GM23248 (cell line): Measurements from ENCODE around the gene EFNB1. TPM values are rescaled to one million over a fixed set of nuclear protein-coding genes. Genes with fewer than 3 reads are reported as not detected.
"Not testable (repeated sequence)": the region's sequence is repeated elsewhere in the genome, so short reads cannot be mapped to it uniquely, and the experiment has no call there.

Source experiments
- DNase-seq: peaks from one replicate; pipeline ENCODE4 v3.0.0-alpha.2; 2015
- H2AFZ ChIP-seq: fragments of 200-600 bp; sonication (generic); 2 replicates; pipeline ENCODE4 v1.6.1; 2016; ENCODE audit warnings: antibody characterized with exemption
- H3F3A ChIP-seq: fragments of 200-600 bp; sonication (generic); 2 replicates; pipeline ENCODE4 v1.6.1; 2016; ENCODE audit warnings: mild to moderate bottlenecking, antibody characterized with exemption, mixed run types; ENCODE audit not compliant: insufficient read depth
- H3K27ac ChIP-seq: fragments of 200-600 bp; sonication (generic); 2 replicates; pipeline ENCODE4 v1.5.1; 2016; ENCODE audit warnings: mild to moderate bottlenecking
- H3K27me3 ChIP-seq: fragments of 200-600 bp; sonication (generic); replicated peaks from 2 replicates; pipeline ENCODE4 v1.6.1; 2016; ENCODE audit warnings: mild to moderate bottlenecking; ENCODE audit not compliant: insufficient read depth
- H3K36me3 ChIP-seq: fragments of 200-600 bp; sonication (generic); 2 replicates; pipeline ENCODE4 v1.6.1; 2016; ENCODE audit warnings: low read depth, mild to moderate bottlenecking
- H3K4me1 ChIP-seq: fragments of 200-600 bp; sonication (generic); 2 replicates; pipeline ENCODE4 v1.6.1; 2016; ENCODE audit warnings: mild to moderate bottlenecking; ENCODE audit not compliant: insufficient read depth
- H3K4me2 ChIP-seq: fragments of 200-600 bp; sonication (generic); one replicate; pipeline ENCODE4 v1.6.1; 2016; ENCODE audit warnings: mild to moderate bottlenecking; ENCODE audit not compliant: unreplicated experiment
- H3K4me3 ChIP-seq: fragments of 200-600 bp; sonication (generic); 2 replicates; pipeline ENCODE4 v1.5.1; 2016; ENCODE audit warnings: mild to moderate bottlenecking
- H3K79me2 ChIP-seq: fragments of 200-600 bp; sonication (generic); 2 replicates; pipeline ENCODE4 v1.6.1; 2016; ENCODE audit warnings: mild to moderate bottlenecking; ENCODE audit not compliant: insufficient read depth
- H3K9ac ChIP-seq: fragments of 200-600 bp; sonication (generic); 2 replicates; pipeline ENCODE4 v1.6.1; 2016; ENCODE audit warnings: mild to moderate bottlenecking
- H3K9me2 ChIP-seq: fragments of 200-600 bp; sonication (generic); 2 replicates; pipeline ENCODE4 v1.6.1; 2016; ENCODE audit warnings: mixed run types, mild to moderate bottlenecking, moderate library complexity; ENCODE audit not compliant: insufficient read depth
- H3K9me3 ChIP-seq: fragments of 200-600 bp; sonication (generic); one replicate; pipeline ENCODE4 v1.6.1; 2017; ENCODE audit warnings: low read depth
- H4K20me1 ChIP-seq: fragments of 200-600 bp; sonication (generic); 2 replicates; pipeline ENCODE4 v1.6.0; 2016; ENCODE audit not compliant: insufficient read depth
- EZH2 ChIP-seq: fragments of 200-600 bp; sonication (generic); IDR thresholded peaks from 2 replicates; pipeline ENCODE4 v1.6.1; 2018; ENCODE audit warnings: antibody characterized with exemption, mild to moderate bottlenecking; ENCODE audit not compliant: insufficient read depth, poor library complexity, severe bottlenecking
- EZH2phosphoT487 ChIP-seq: fragments of 200-600 bp; sonication (generic); IDR thresholded peaks from 2 replicates; pipeline ENCODE4 v1.6.1; 2018; ENCODE audit warnings: antibody characterized with exemption, moderate library complexity, mild to moderate bottlenecking, low read depth; ENCODE audit not compliant: insufficient read depth
- WGBS, 2 experiments: methylation state at CpG; one replicate each; pipeline ENCODE4 v1.1.6; 2015 to 2017; ENCODE audit warnings: low lambda C conversion rate in 2 of 2, low coverage in 1 of 2; ENCODE audit errors: missing lambda C conversion rate in 2 of 2; 5-methylcytosine and 5-hydroxymethylcytosine counted together
- in situ Hi-C: fragments of 300-500 bp; cut with MboI; formaldehyde crosslinking; loops from 2 replicates; pipeline ENCODE4 v1.15.0; 2020
- polyA plus RNA-seq: library from polyadenylated mRNA; unstranded; fragments of >200 nt; fragmentation: Nextera tagmentation; extraction: Ambion mirVana; gene quantifications from 2 replicates; pipeline ENCODE4 v1.2.1, GENCODE V29; 2016
- total RNA-seq: library from RNA; depleted of rRNA; stranded (reverse); fragments of >200 nt; shearing (Covaris generic); gene quantifications from 2 replicates; pipeline ENCODE4 v1.2.3, GENCODE V29; 2014; rRNA removed

The EFNB1 gene
- total RNA-seq (12.6 and 15.8 TPM in 2 replicates), polyA plus RNA-seq (4.7 and 5.3 TPM in 2 replicates)

GRCh38 chrX:68828740-68829581 is at the start of gene EFNB1:
TSS of gene EFNB1 (plus strand) at chrX:68829021. CDS start at chrX:68829777, 756 bp downstream.
- peak within 1 kb of the TSS; percentile 66 for H3K27ac ChIP-seq
- H2AFZ ChIP-seq = peak within 1 kb of the TSS; percentile 77
- 0 to 2% methylated on average over 24 to 35 of the region's 82 CpGs for WGBS, 2 experiments
- no peaks in the 10 kb centered on the region for H3F3A ChIP-seq
- in situ Hi-C loops = loop anchor here (5.0 to 10.0 kb wide), 2 partner anchors 388 to 556 kb away; no protein-coding TSS in a partner anchor
- no peaks in the 10 kb centered on the region for H3K27me3 ChIP-seq
- H3K79me2 ChIP-seq = peaks cover 12% of the 10 kb centered on the region; the same call in 1 of the 2 replicates
- 0 out of 2 replicates have a peak, but pooled peaks cover 3% of the 10 kb centered on the region for H3K4me1 ChIP-seq
- peak within 1 kb of the TSS; percentile 84 for H3K4me3 ChIP-seq
- no peaks in the 10 kb centered on the region for H4K20me1 ChIP-seq
- H3K9me3 ChIP-seq = no peaks in the 10 kb centered on the region
- H3K9ac ChIP-seq = peak within 1 kb of the TSS; percentile 78
- TF ChIP-seq EZH2phosphoT487 (no peak), EZH2 (no peak)
- H3K36me3 ChIP-seq = no peaks in the 10 kb centered on the region
- DNase-seq = peak; percentile 95
- H3K9me2 ChIP-seq = no peaks in the 10 kb centered on the region
- H3K4me2 ChIP-seq = peak within 1 kb of the TSS; percentile 92

- H3K36me3 ChIP-seq, H3K4me3 ChIP-seq, in situ Hi-C loops, H3K9ac ChIP-seq, H2AFZ ChIP-seq, H3F3A ChIP-seq, H3K4me2 ChIP-seq, H3K9me3 ChIP-seq, H3K27ac ChIP-seq, H3K9me2 ChIP-seq, H3K79me2 ChIP-seq, DNase-seq, H3K4me1 ChIP-seq, H4K20me1 ChIP-seq, H3K27me3 ChIP-seq: not testable (repeated sequence)
- whole genome bisulfite sequencing, 2 experiments = 50 to 72% methylated on average over 1 to 4 of the region's 4 CpGs
Measured at GRCh38 chrX:68781295-68781694, 47.5 kb upstream of the EFNB1 start.

- Histone ChIP-seq H3K4me3 (no peak overlapping the region), H3K27me3 (no peaks in the 10 kb centered on the region), H3K9ac (no peak overlapping the region), H3K4me2 (no peak overlapping the region), H2AFZ (no peak overlapping the region), H3K27ac (no peak overlapping the region), H4K20me1 (no peaks in the 10 kb centered on the region), H3K4me1 (no peaks in the 10 kb centered on the region), H3F3A (no peaks in the 10 kb centered on the region), H3K79me2 (no peaks in the 10 kb centered on the region), H3K36me3 (no peaks in the 10 kb centered on the region), H3K9me2 (no peaks in the 10 kb centered on the region), H3K9me3 (no peaks in the 10 kb centered on the region)
- in situ Hi-C loops = no loop called here
- TF ChIP-seq EZH2phosphoT487 = no peak
- no peak for TF ChIP-seq EZH2
- no peak for DNase-seq
- 73 to 74% methylated on average over 10 of the region's 10 CpGs for WGBS, 2 experiments
Measured at GRCh38 chrX:68784816-68785215, 44.0 kb upstream of the EFNB1 start.

GRCh38 chrX:68786581-68786980 is 42.2 kb upstream of the EFNB1 start:
- in situ Hi-C loops, H3K9ac ChIP-seq, H3F3A ChIP-seq, H3K27ac ChIP-seq, H3K36me3 ChIP-seq, H3K4me1 ChIP-seq, H3K79me2 ChIP-seq, H3K27me3 ChIP-seq, H3K4me2 ChIP-seq, DNase-seq, H3K9me3 ChIP-seq, H2AFZ ChIP-seq, H4K20me1 ChIP-seq, H3K9me2 ChIP-seq, H3K4me3 ChIP-seq: not testable (repeated sequence)
- WGBS, 2 experiments = 56 to 74% methylated on average over 2 to 4 of the region's 4 CpGs
